OCI-LY1 (cell line): ENCODE measurements around the gene NCAPD3.

ENCODE experiments used
- EZH2 ChIP-seq: fragments of 200-600 bp; sonication (generic), shearing (Covaris generic); IDR thresholded peaks from 2 replicates; pipeline ENCODE4 v1.8.0; 2017; ENCODE audit warnings: borderline replicate concordance, mixed run types, mild to moderate bottlenecking, antibody characterized with exemption, low read length, moderate library complexity, mixed read lengths
- TF ChIP-seq, protein P1 (sequence below): fragments of 200-600 bp; sonication (generic), shearing (Covaris generic); IDR thresholded peaks from 2 replicates; pipeline ENCODE4 v1.5.1; 2017; ENCODE audit warnings: mild to moderate bottlenecking, antibody characterized with exemption, low read length, moderate library complexity, mixed read lengths

DNA sequence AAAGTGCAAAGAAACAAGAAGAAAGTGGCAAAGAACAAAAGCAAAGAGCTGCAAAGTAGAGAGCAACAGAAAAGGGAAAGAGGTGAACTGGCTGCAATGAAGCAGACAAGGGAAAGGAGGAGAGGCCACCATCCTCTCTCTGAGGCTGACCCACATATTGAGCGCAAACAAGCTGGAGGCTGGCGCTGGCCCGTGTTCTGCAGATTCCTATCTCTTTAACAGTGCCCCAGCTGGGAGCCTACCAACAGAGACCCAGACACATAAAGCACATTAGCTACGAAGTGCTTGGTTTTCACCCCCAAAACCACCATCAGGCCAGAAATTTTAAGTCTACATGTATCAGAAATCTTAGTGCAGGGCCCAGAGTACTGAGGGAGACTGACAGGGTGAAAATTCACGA is 17.6 kb downstream of the NCAPD3 start:
- TF ChIP-seq, protein P1, sequence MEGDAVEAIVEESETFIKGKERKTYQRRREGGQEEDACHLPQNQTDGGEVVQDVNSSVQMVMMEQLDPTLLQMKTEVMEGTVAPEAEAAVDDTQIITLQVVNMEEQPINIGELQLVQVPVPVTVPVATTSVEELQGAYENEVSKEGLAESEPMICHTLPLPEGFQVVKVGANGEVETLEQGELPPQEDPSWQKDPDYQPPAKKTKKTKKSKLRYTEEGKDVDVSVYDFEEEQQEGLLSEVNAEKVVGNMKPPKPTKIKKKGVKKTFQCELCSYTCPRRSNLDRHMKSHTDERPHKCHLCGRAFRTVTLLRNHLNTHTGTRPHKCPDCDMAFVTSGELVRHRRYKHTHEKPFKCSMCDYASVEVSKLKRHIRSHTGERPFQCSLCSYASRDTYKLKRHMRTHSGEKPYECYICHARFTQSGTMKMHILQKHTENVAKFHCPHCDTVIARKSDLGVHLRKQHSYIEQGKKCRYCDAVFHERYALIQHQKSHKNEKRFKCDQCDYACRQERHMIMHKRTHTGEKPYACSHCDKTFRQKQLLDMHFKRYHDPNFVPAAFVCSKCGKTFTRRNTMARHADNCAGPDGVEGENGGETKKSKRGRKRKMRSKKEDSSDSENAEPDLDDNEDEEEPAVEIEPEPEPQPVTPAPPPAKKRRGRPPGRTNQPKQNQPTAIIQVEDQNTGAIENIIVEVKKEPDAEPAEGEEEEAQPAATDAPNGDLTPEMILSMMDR, result no peak
- TF ChIP-seq EZH2, result no peak
